Esophagus muscularis mucosa (tissue), 3 donors: Measurements from ENCODE around the gene RERE.

ENCODE experiments used
- POLR2A ChIP-seq: fragments of 450-650 bp; IDR thresholded peaks from one replicate; pipeline ENCODE4 v1.6.1; 2017; ENCODE audit warnings: antibody characterized with exemption, moderate library complexity, mild to moderate bottlenecking, low read depth
- POLR2AphosphoS5 ChIP-seq, 2 donors: sonication (generic); formaldehyde crosslinking; IDR thresholded peaks; one replicate each; pipeline ENCODE4 v1.6.1; 2017; ENCODE audit warnings: antibody characterized with exemption in 2 of 2
- TF ChIP-seq, protein P1 (sequence below), 3 experiments: fragments of 200-600 bp in 2 of 3; fragments of 450-650 bp in 1 of 3; sonication (generic) in 2 of 3; IDR thresholded peaks; one replicate each; pipeline ENCODE4 v1.5.1; 2017 to 2019; ENCODE audit warnings: antibody characterized with exemption in 3 of 3, mild to moderate bottlenecking in 2 of 3, moderate library complexity in 1 of 3

DNA sequence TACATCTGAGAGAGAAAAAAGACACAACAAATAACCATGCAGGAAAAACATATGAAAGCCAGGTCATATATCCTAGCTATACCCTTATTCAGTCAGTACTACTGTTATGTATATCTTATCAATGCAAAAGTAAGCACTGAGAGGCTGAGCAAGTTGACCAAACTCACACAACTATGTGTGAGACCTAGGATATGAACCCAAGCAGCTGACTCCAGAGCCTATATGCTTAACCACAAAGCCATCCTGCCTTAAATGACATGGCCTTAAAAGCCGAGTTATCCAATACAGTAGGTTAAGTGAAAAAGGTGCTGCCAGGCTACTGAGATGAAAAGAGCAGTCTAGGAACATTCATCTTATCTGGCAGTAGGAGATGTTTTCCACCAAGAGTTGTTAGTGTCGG, 151.6 kb downstream of the RERE start:
- TF ChIP-seq, protein P1, sequence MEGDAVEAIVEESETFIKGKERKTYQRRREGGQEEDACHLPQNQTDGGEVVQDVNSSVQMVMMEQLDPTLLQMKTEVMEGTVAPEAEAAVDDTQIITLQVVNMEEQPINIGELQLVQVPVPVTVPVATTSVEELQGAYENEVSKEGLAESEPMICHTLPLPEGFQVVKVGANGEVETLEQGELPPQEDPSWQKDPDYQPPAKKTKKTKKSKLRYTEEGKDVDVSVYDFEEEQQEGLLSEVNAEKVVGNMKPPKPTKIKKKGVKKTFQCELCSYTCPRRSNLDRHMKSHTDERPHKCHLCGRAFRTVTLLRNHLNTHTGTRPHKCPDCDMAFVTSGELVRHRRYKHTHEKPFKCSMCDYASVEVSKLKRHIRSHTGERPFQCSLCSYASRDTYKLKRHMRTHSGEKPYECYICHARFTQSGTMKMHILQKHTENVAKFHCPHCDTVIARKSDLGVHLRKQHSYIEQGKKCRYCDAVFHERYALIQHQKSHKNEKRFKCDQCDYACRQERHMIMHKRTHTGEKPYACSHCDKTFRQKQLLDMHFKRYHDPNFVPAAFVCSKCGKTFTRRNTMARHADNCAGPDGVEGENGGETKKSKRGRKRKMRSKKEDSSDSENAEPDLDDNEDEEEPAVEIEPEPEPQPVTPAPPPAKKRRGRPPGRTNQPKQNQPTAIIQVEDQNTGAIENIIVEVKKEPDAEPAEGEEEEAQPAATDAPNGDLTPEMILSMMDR (IDR thresholded peaks at IDR 0.05), result no peak
- TF ChIP-seq POLR2A, result no peak
- TF ChIP-seq POLR2AphosphoS5 (IDR thresholded peaks at IDR 0.05), result no peak
